ENCODE measurements around the gene YARS1. TPM values are rescaled to one million over a fixed set of nuclear protein-coding genes. Genes with fewer than 3 reads are reported as not detected.

The YARS1 gene
- total RNA-seq, result 10 to 100 TPM; 36.6 to 67.7 (median 42.4) TPM

- TF ChIP-seq CTCF (IDR thresholded peaks at IDR 0.05; ENCODE audit: low read depth), result no peak
Measured at GRCh38 chr1:32817159-32817814, at the start of gene YARS1, which contains the start of gene S100PBP. Gene YARS1, minus strand, starts transcription at chr1:32817358. Its CDS starts 114 bp downstream, at chr1:32817244. Gene S100PBP, plus strand, starts transcription at chr1:32817653. Its CDS starts 8,447 bp downstream, at chr1:32826100.

- TF ChIP-seq CTCF (IDR thresholded peaks at IDR 0.05; ENCODE audit: low read depth), result no peak
Measured at GRCh38 chr1:32865639-32866405, 48.7 kb upstream of the YARS1 start.

- TF ChIP-seq CTCF (IDR thresholded peaks at IDR 0.05; ENCODE audit: low read depth), result no peak
Measured at GRCh38 chr1:32864375-32865019, 47.3 kb upstream of the YARS1 start.

- TF ChIP-seq CTCF (IDR thresholded peaks at IDR 0.05; ENCODE audit: low read depth), result no peak
Measured at GRCh38 chr1:32863881-32864245, 46.7 kb upstream of the YARS1 start.

- no peak for TF ChIP-seq CTCF (IDR thresholded peaks at IDR 0.05; ENCODE audit: low read depth)
Measured at GRCh38 chr1:32863218-32863880, 46.2 kb upstream of the YARS1 start.

- TF ChIP-seq CTCF (IDR thresholded peaks at IDR 0.05; ENCODE audit: low read depth), result no peak
Measured at GRCh38 chr1:32861904-32862695, 44.9 kb upstream of the YARS1 start.

Measured in subcutaneous adipose tissue (tissue), 4 donors.